ENCODE measurements around the gene OTUD5.

Gene OTUD5

DNA sequence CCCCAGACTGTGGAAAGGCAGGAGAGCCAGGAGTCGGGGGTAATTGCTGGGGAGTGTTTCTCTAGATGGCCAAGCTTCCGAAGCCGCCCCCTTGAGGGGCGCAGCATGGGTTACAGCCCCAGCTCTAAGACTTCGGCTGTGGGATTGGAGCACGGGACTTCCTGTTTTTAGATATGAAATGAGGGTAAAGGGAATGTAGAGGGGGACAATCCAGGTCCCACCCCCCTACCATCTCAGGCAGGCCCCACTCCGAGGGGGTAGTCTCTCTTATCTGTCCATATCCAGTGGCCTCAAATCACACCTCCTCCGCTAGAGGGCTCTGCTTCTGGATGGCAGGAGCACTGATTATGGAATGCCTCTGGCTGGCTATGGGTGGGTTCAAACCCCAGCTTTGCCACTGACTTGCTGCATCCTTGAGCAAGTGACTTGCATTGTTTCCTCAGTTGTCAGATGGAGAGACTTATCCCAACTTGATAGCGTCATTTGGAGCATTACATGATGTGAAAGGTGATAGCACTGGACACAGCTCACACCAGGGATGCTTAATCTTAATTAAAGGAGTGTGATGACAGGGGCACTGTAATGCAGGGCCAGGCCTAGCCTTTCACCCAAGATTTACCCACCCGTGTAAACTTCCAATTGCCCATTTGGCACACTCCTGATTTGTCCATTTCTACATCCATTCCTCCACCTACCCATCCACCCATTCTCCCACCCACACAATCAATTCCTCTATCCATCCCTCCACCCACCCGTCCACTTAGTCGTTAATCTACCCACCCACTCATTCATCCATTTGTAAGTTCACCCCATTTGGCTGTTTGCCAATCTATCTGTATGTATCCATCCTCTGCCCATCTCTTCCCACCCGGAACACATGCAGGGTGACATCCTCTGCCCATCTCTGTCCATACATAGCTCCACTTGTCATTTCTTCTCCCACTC is 15.1 kb upstream of the OTUD5 start:
- peak; percentile 46 for DNase-seq (ENCODE audit: low read depth)

- peak; percentile 38 for DNase-seq (ENCODE audit: low read depth)
Observed at GRCh38 chrX:48971249-48972219, 14.1 kb upstream of the OTUD5 start, which contains the start of gene KCND1. Gene KCND1, minus strand, starts transcription at chrX:48971844. Its CDS starts 1,573 bp downstream, at chrX:48970271.

GRCh38 chrX:48969471-48969870 is 12.1 kb upstream of the OTUD5 start:
- no peak for DNase-seq (ENCODE audit: low read depth)

- DNase-seq (ENCODE audit: low read depth), result no peak
Observed at GRCh38 chrX:48968377-48968776, 11.0 kb upstream of the OTUD5 start.

DNA sequence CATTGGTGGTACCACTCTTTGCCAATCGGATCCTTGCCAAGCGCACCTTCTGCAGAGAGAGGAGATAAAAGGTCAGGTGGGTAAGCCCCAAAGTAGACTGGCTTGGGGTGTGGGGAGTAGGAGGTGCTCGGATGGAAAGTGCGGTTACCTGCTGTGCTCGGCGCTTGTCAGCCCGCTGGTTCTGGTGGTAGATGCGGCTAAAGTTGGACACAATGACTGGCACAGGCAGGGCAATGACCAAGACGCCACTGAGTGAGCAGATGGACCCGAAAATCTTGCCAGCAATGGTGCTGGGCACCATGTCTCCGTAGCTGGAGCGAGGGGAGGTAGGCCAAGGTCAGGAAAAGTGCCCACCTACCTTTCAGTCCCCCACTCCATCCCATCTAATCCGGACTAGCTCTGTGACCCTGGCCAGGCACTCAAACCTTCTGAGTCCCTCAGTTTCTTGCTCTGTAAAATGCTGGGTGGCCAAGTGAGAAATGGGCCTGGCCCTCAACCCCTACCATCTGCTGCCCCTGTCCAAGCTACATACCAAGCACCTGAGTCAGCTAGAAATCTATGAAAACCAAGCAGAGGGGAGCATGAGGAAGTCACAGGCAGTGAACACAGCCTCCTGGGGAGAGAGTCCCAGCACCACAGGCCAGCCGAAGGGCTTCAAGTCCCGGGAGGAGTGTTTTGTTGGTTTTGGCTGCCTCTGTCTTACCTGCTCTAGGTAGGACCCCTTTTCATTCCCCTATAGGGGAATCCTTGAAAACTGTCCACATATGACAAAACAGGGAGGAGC is 9.6 kb upstream of the OTUD5 start:
- peak; percentile 47 for DNase-seq (ENCODE audit: low read depth)

DNA sequence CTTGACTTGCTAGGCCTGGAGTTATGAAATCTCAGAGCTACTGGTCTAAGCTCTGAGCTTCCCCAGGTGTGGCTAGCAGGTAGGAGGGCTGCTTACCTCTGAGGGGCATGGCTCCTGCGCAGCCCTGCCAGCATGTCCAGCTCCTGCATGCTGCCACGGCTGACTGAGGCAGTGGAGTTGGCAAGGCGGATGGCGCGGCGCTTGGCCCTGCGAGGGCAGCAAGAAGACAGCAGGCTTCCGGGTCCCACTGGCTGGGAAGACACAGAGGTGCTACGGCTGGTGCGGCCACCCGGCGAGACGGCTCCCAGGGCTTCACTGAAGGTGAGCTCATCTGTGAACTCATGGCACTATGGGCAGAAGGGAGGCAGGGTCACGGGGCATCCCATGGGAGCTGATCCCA is 8.6 kb upstream of the OTUD5 start:
- DNase-seq (ENCODE audit: low read depth), result no peak

- peak; percentile 17 for DNase-seq (ENCODE audit: low read depth)
Observed at GRCh38 chrX:48961585-48962091, 4.2 kb upstream of the OTUD5 start.

DNA sequence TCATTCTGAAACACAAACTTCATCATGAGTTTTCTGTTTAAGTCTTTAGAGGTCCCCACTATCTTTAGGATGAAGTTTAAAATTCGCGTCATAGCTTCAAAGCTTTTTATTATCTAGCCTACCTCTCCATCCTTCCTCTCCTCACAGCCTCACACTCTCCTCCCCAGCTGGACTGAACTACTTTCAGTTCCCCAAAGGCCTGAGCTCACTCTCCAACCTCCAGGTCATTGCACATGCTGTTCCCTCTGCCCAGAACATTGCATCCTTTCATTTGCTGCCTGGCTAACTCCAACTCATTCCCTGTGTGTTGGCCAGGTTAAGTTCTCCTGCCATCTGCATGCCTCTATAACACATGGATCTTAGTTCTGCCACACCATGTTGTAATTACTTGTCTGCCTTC is 2.9 kb upstream of the OTUD5 start:
- no peak for DNase-seq (ENCODE audit: low read depth)

GRCh38 chrX:48958635-48959094 is 1.3 kb upstream of the OTUD5 start:
- peak; percentile 64 for DNase-seq (ENCODE audit: low read depth)

GRCh38 chrX:48957827-48958634 is 624 bp upstream of the OTUD5 start:
- peak; percentile 97 for DNase-seq (ENCODE audit: low read depth)

GRCh38 chrX:48956728-48957414 is 536 bp downstream of the OTUD5 start:
- DNase-seq (ENCODE audit: low read depth), result peak; percentile 25

DNA sequence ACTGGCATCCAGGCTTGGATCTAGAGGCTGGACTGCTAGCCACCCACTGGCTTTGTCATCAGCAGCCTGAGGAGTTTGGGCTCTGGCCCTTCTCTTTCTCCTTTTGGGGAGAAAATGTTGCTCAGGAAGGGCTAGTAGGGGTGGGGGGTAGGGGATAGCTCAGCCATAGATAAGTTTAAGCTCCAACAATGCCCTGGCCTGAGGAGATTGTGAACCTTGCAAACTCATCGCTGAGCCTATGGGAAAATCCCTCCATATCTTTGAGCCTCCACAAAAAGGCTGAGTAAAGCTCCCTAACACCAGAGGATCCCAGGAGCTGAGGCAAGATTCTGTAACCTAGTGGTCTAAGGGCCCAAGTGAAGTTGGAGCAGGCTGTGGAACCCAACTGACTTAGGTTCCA is 8.8 kb downstream of the OTUD5 start:
- no peak for DNase-seq (ENCODE audit: low read depth)

DNA sequence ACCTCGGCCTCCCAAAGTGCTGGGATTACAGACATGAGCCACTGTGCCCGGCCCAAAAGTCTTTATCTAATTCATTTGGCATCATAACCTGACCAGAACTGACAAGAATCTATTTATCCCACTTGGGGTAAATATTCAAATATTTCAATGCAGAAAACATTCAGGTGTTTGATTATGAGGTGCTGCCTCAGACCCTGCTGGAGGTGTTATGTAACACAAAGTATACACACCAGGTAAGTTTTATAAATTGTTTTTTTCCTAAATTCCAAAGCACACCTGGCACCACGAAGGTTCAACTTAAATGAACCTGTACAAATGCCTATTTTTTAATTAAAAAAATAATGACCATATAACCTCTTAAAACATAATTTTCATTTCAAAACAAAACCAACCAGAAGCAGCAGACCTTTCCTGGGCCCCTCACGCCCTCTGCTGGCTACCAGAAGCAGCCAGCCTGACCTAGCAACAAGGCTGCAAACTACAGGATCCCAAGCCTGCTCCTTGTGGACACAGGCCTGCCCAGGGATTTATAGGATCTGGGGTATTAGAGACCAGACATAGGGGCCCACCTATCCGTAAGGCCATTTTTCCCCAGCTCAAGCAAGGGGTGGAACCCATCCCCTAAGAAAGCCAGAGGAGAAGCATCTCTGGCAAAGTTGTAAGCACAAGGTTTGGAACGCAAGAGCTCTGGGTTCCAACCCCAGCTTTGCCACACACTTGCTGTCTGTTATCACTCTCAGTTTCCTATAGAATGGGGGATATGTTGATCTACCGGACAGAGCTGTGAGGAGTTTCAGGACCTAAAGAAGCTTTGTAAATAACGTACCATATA is 11.7 kb downstream of the OTUD5 start:
- DNase-seq (ENCODE audit: low read depth), result peak; percentile 57

DNA sequence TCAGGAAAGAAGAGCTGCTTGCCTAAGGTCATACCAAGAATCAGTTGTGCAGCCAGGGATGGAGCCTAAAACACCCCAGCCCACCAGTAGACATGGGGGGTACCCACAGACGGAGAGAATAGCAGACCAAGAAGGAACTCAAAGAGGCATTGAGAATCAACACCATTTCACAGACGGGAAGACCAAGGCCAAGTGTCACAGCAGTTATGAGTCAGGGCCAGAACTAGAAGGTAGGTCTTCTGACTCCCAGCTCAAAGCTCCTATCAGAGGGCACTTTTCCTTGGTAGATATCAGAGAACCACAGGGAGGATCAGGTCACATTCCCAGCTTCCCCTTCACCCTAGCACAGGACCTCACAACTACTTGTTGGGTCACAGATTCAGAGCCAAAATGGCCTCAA is 14.5 kb downstream of the OTUD5 start:
- no peak for DNase-seq (ENCODE audit: low read depth)

GRCh38 chrX:48940404-48940955 is 16.9 kb downstream of the OTUD5 start:
- no peak for DNase-seq (ENCODE audit: low read depth)

- no peak for DNase-seq (ENCODE audit: low read depth)
Observed at GRCh38 chrX:48939524-48940228, 17.7 kb downstream of the OTUD5 start.

GRCh38 chrX:48938721-48939425 is 18.5 kb downstream of the OTUD5 start:
- DNase-seq (ENCODE audit: low read depth), result no peak
